K562 (cell line): ENCODE results near the gene CAV1. TPM values are rescaled to one million over a fixed set of nuclear protein-coding genes. Genes with fewer than 3 reads are reported as not detected.

ENCODE experiments used
- ATAC-seq: fragments of 200-7000 bp; cut with Tn5 transposase; 3 replicates; pipeline ENCODE4 v1.9.1; 2020; ENCODE audit warnings: moderate library complexity
- BruUV-seq: library from RNA; stranded (reverse); fragments of 400-500 nt; replicated peaks from 2 replicates; lab custom pipeline; 2021; lab: Mats Ljungman, UMichigan
- CTCF ChIA-PET: fragments of 300-600 bp; formaldehyde crosslinking; extraction: SDS; loops from one replicate; lab custom pipeline; 2021; ENCODE audit warnings: low intra/inter-chr PET ratio; lab: Yijun Ruan, JAX
- POLR2A ChIA-PET: fragments of 300-600, 350-650 bp; sonication (Branson Sonifier 250); formaldehyde crosslinking; extraction: SDS; loops from one replicate; lab custom pipeline; 2021; ENCODE audit warnings: antibody characterized with exemption, inconsistent platforms; lab: Yijun Ruan, JAX
- DNase-seq, 4 experiments: peaks; one replicate each; pipeline versions ENCODE4 v3.0.0 to v3.0.0-alpha.2; 2011 to 2018; ENCODE audit warnings: low spot score in 3 of 4, mixed read lengths in 3 of 4; ENCODE audit errors: extremely low read depth in 1 of 4
- FAIRE-seq: peaks from 2 replicates; lab custom pipeline; 2011; peaks lifted over from hg19 to GRCh38; lab: Jason Lieb, UNC
- H2AFZ ChIP-seq: 2 replicates; pipeline ENCODE4 v1.6.0; 2011; ENCODE audit warnings: low read depth, low read length, control low read depth, inconsistent platforms
- H3K27ac ChIP-seq: fragments of 200-600 bp; 3 replicates; pipeline ENCODE4 v1.8.0; 2011; ENCODE audit warnings: low read depth, mild to moderate bottlenecking, control low read depth, inconsistent platforms, low read length, moderate library complexity, mixed read lengths; ENCODE audit errors: extremely low read depth
- H3K27me3 ChIP-seq, 2 experiments: fragments of 300-600 bp in 1 of 2; 2 replicates in 1 of 2; 3 replicates in 1 of 2; pipeline versions ENCODE4 v1.6.0 to v1.8.0; 2011; ENCODE audit warnings: inconsistent platforms in 2 of 2, low read length in 2 of 2, mild to moderate bottlenecking in 1 of 2, mixed read lengths in 1 of 2, moderate library complexity in 1 of 2; ENCODE audit not compliant: control insufficient read depth in 2 of 2, insufficient read depth in 2 of 2
- H3K36me3 ChIP-seq: fragments of 300-600 bp; 3 replicates; pipeline ENCODE4 v1.8.0; 2011; ENCODE audit warnings: mild to moderate bottlenecking, low read length, inconsistent platforms; ENCODE audit not compliant: control insufficient read depth, insufficient read depth
- H3K4me1 ChIP-seq, 2 experiments: fragments of 200-600 bp in 1 of 2; replicated peaks in 1 of 2; 2 replicates in 1 of 2; 3 replicates in 1 of 2; pipeline versions ENCODE4 v1.5.1 to v1.8.0; 2011; ENCODE audit warnings: inconsistent platforms in 2 of 2, low read length in 2 of 2, mild to moderate bottlenecking in 1 of 2, mixed read lengths in 1 of 2, moderate library complexity in 1 of 2; ENCODE audit not compliant: control insufficient read depth in 2 of 2, insufficient read depth in 2 of 2
- H3K4me2 ChIP-seq: 2 replicates; pipeline ENCODE4 v1.6.1; 2011; ENCODE audit warnings: low read length, control low read depth, inconsistent platforms, mixed read lengths; ENCODE audit not compliant: insufficient read depth
- H3K4me3 ChIP-seq: fragments of 200-600 bp; sonication (generic), shearing (Covaris generic); 2 replicates; pipeline ENCODE4 v1.5.1; 2016; ENCODE audit warnings: control low read depth, inconsistent platforms
- H3K79me2 ChIP-seq: fragments of 200-600 bp; 3 replicates; pipeline ENCODE4 v1.8.0; 2011; ENCODE audit warnings: low read length, inconsistent platforms; ENCODE audit not compliant: control insufficient read depth, insufficient read depth
- H3K9ac ChIP-seq, 2 experiments: 2 replicates each; pipeline versions ENCODE4 v1.6.0 to v1.6.1; 2011; ENCODE audit warnings: low read depth in 2 of 2, low read length in 2 of 2, control low read depth in 1 of 2, inconsistent platforms in 1 of 2, mild to moderate bottlenecking in 1 of 2, mixed read lengths in 1 of 2; ENCODE audit not compliant: insufficient read depth in 1 of 2
- H3K9me1 ChIP-seq: one replicate; pipeline ENCODE4 v1.6.0; 2011; ENCODE audit warnings: inconsistent platforms, mild to moderate bottlenecking, low read length, moderate library complexity; ENCODE audit not compliant: control insufficient read depth, insufficient read depth
- H3K9me3 ChIP-seq: replicated peaks from 2 replicates; pipeline ENCODE4 v1.5.1; 2011; ENCODE audit warnings: low read depth, low read length, inconsistent platforms; ENCODE audit not compliant: control insufficient read depth, insufficient read depth
- H4K20me1 ChIP-seq: replicated peaks from 2 replicates; pipeline ENCODE4 v1.6.1; 2011; ENCODE audit warnings: low read length, inconsistent platforms, mixed read lengths; ENCODE audit not compliant: control insufficient read depth, insufficient read depth
- CCAR2 ChIP-seq: fragments of 200-400 bp; formaldehyde crosslinking; IDR thresholded peaks from 2 replicates; pipeline ENCODE4 v1.6.1; 2017; ENCODE audit warnings: mild to moderate bottlenecking, low read depth, low read length
- DMBX1 ChIP-seq: fragments of 250-450 bp; sonication (Bioruptor Pico); IDR thresholded peaks from 2 replicates; pipeline ENCODE4 v1.8.0; 2022; ENCODE audit warnings: inconsistent platforms, mild to moderate bottlenecking, moderate library complexity, borderline replicate concordance
- NFATC3 ChIP-seq: fragments of 450-650 bp; IDR thresholded peaks from 2 replicates; pipeline ENCODE4 v1.6.1; 2017; ENCODE audit warnings: mild to moderate bottlenecking
- PHB2 ChIP-seq: fragments of 450-650 bp; IDR thresholded peaks from 2 replicates; pipeline ENCODE4 v1.6.1; 2017; ENCODE audit warnings: low read depth
- RAD21 ChIP-seq, 2 experiments: fragments of 250-450 bp in 1 of 2; fragments of 450-650 bp in 1 of 2; sonication (Bioruptor Pico) in 1 of 2; formaldehyde crosslinking in 1 of 2; IDR thresholded peaks in 1 of 2; conservative IDR thresholded peaks in 1 of 2; 2 replicates each; pipeline versions ENCODE4 v1.4.0 to v1.8.0; 2020 to 2022; ENCODE audit warnings: mild to moderate bottlenecking in 2 of 2, moderate library complexity in 1 of 2
- YY1 ChIP-seq, 3 experiments: IDR thresholded peaks; 2 replicates each; pipeline ENCODE4 v1.6.1; 2011; ENCODE audit warnings: low read length in 2 of 3, mild to moderate bottlenecking in 2 of 3, moderate library complexity in 2 of 3, borderline replicate concordance in 1 of 3, control low read depth in 1 of 3, low read depth in 1 of 3; ENCODE audit not compliant: insufficient read depth in 3 of 3, insufficient replicate concordance in 2 of 3, control insufficient read depth in 1 of 3, insufficient read length in 1 of 3; ENCODE audit errors: extremely low read depth in 1 of 3
- WGBS: fragments of 100-300 bp; shearing (Covaris generic); methylation state at CpG from one replicate; pipeline ENCODE4 v1.1.6; 2016; ENCODE audit warnings: low coverage, mixed read lengths; ENCODE audit not compliant: insufficient coverage; ENCODE audit errors: missing lambda C conversion rate; 5-methylcytosine and 5-hydroxymethylcytosine counted together
- in situ Hi-C: fragments of 300-500 bp; cut with MboI; formaldehyde crosslinking; loops from 4 replicates; pipeline ENCODE4 v1.15.0; 2018; ENCODE audit warnings: inconsistent platforms, mixed read lengths
- intact Hi-C: fragments of 100-400 bp; cut with micrococcal nuclease; formaldehyde crosslinking; loops from 2 replicates; pipeline ENCODE4 v1.14.2; 2022
- polyA plus RNA-seq, 8 experiments: library from polyadenylated mRNA; depleted of rRNA in 4 of 8; stranded (reverse) in 5 of 8; unstranded in 3 of 8; fragments of >200 nt; fragmentation: Nextera tagmentation in 2 of 8; fragmentation: Illumina TruSeq in 1 of 8; extraction: Ambion mirVana in 2 of 8; extraction: Trizol in 1 of 8; gene quantifications; 2 replicates each; pipeline versions ENCODE4 v1.2.1 to v1.2.3, GENCODE V29; 2011 to 2014; ENCODE audit warnings: inconsistent platforms in 1 of 8, missing spikeins in 1 of 8
- total RNA-seq, 7 experiments: library from RNA; depleted of rRNA in 6 of 7; stranded (reverse); fragments of >200 nt in 6 of 7; fragmentation: Illumina TruSeq in 2 of 7; extraction: Trizol in 2 of 7; gene quantifications; 2 replicates each; pipeline versions ENCODE4 v1.2.1 to v1.2.3, GENCODE V29; 2011 to 2021; ENCODE audit warnings: low replicate concordance in 1 of 7
- TF ChIP-seq, protein P1 (sequence below), 2 experiments: fragments of 450-650 bp; IDR thresholded peaks; 2 replicates each; pipeline ENCODE4 v1.6.1; 2016
- TF ChIP-seq, protein P2 (sequence below): fragments of 250-450 bp; sonication (Bioruptor Pico); IDR thresholded peaks from 2 replicates; pipeline ENCODE4 v1.5.0; 2020; ENCODE audit warnings: mild to moderate bottlenecking

The CAV1 gene
- total and polyA plus RNA-seq, 9 of the 15 experiments (the other 6 are each of a cell fraction or from before 2014, with no cell fraction given) = 0.08 to 1.5 (median 0.63) TPM

- POLR2A ChIA-PET = interaction anchor here (0.6 to 1.0 kb wide), 3 partner anchors 8 to 354 kb away, joined by 3 to 4 read pairs (median 3); no protein-coding TSS in a partner anchor
- in situ Hi-C loops = no loop called here
Measured at GRCh38 chr7:116585392-116585791, 60.6 kb downstream of the CAV1 start.

More at GRCh38 chr7:116585392-116585791, 60.6 kb downstream of the CAV1 start:
- 0% methylated on average over 3 of the region's 3 CpGs for whole genome bisulfite sequencing
- no peaks in the 10 kb centered on the region for H3K9me1 ChIP-seq
- no peaks in the 10 kb centered on the region for H3K36me3 ChIP-seq
- FAIRE-seq = no peak
- no peaks in the 10 kb centered on the region for H3K4me1 ChIP-seq
- H3K4me2 ChIP-seq = no peak overlapping the region
- no peaks in the 10 kb centered on the region for H4K20me1 ChIP-seq
- no peaks in the 10 kb centered on the region for H3K9me3 ChIP-seq
- CTCF ChIA-PET = interaction anchor here (5.4 kb wide), 1 partner anchor 327 kb away, joined by 97 read pairs; no protein-coding TSS in a partner anchor
- H3K79me2 ChIP-seq = no peaks in the 10 kb centered on the region
- H3K4me3 ChIP-seq = no peak overlapping the region
- H3K9ac ChIP-seq = no peak overlapping the region
- intact Hi-C loops = loop anchor here (5.0 kb wide), 1 partner anchor 243 kb away; no protein-coding TSS in a partner anchor
- ATAC-seq = no peak
- TF ChIP-seq, protein P1, sequence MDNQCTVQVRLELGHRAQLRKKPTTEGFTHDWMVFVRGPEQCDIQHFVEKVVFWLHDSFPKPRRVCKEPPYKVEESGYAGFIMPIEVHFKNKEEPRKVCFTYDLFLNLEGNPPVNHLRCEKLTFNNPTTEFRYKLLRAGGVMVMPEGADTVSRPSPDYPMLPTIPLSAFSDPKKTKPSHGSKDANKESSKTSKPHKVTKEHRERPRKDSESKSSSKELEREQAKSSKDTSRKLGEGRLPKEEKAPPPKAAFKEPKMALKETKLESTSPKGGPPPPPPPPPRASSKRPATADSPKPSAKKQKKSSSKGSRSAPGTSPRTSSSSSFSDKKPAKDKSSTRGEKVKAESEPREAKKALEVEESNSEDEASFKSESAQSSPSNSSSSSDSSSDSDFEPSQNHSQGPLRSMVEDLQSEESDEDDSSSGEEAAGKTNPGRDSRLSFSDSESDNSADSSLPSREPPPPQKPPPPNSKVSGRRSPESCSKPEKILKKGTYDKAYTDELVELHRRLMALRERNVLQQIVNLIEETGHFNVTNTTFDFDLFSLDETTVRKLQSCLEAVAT (IDR thresholded peaks at IDR 0.05) = no peak
- no peak for TF ChIP-seq DMBX1 (CRISPR knock-in tag)
- no peak for TF ChIP-seq RAD21 (CRISPR knock-in tag; conservative IDR thresholded peaks at IDR 0.05 in 1 of 2, IDR thresholded peaks at IDR 0.05 in 1 of 2)
- TF ChIP-seq, protein P2, sequence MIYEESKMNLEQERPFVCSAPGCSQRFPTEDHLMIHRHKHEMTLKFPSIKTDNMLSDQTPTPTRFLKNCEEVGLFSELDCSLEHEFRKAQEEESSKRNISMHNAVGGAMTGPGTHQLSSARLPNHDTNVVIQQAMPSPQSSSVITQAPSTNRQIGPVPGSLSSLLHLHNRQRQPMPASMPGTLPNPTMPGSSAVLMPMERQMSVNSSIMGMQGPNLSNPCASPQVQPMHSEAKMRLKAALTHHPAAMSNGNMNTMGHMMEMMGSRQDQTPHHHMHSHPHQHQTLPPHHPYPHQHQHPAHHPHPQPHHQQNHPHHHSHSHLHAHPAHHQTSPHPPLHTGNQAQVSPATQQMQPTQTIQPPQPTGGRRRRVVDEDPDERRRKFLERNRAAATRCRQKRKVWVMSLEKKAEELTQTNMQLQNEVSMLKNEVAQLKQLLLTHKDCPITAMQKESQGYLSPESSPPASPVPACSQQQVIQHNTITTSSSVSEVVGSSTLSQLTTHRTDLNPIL = no peak
- TF ChIP-seq CCAR2 = no peak
- TF ChIP-seq PHB2 = no peak
- TF ChIP-seq NFATC3 = no peak
- TF ChIP-seq YY1 (IDR thresholded peaks at IDR 0.05; ENCODE audit: borderline replicate concordance in 1 of 3, control insufficient read depth in 1 of 3, extremely low read depth in 1 of 3, insufficient read depth in 3 of 3, insufficient read length in 1 of 3, insufficient replicate concordance in 2 of 3, low read depth in 1 of 3, low read length in 2 of 3) = no peak
- H3K27me3 ChIP-seq = 0 out of 5 replicates have a peak, but pooled peaks cover 0 to 7% of the 10 kb centered on the region in 2 experiments
- H2AFZ ChIP-seq = no peak overlapping the region
- no TSS peak for BruUV-seq
- DNase-seq = no peak
- no peak overlapping the region for H3K27ac ChIP-seq
